OCI-LY3 (cell line): ENCODE results near the gene NEK2.
A peak's percentile ranks its signal among the peaks of the same experiment; 100 is the strongest.

ENCODE experiments used
- H2AFZ ChIP-seq: fragments of 200-600, 300-600 bp; shearing (Covaris generic); 2 replicates; pipeline ENCODE4 v1.6.0; 2014; ENCODE audit warnings: antibody characterized with exemption, low read depth, low read length
- H3K27ac ChIP-seq: fragments of 200-600, 300-600 bp; sonication (generic); 2 replicates; pipeline ENCODE4 v1.5.1; 2014; ENCODE audit warnings: mild to moderate bottlenecking, low read length, moderate library complexity, mixed read lengths
- H3K27me3 ChIP-seq: fragments of 200-600, 300-600 bp; sonication (generic); 2 replicates; pipeline ENCODE4 v1.6.1; 2014; ENCODE audit warnings: low read depth, low read length, mixed read lengths
- H3K36me3 ChIP-seq: fragments of 200-600, 300-600 bp; sonication (generic); replicated peaks from 2 replicates; pipeline ENCODE3; 2014; ENCODE audit warnings: low read depth, low read length, mixed read lengths
- H3K4me1 ChIP-seq: fragments of 300-600, 200-600 bp; sonication (generic); 2 replicates; pipeline ENCODE4 v1.6.1; 2014; ENCODE audit warnings: low read length, mixed read lengths
- H3K4me2 ChIP-seq: fragments of 200-600, 300-600 bp; sonication (generic); 2 replicates; pipeline ENCODE4 v1.6.1; 2014; ENCODE audit warnings: low read length, mixed read lengths
- H3K4me3 ChIP-seq: fragments of 300-600, 200-600 bp; sonication (generic); 2 replicates; pipeline ENCODE4 v1.5.1; 2014; ENCODE audit warnings: antibody characterized with exemption, mild to moderate bottlenecking, low read length, moderate library complexity
- H3K79me2 ChIP-seq: fragments of 300-600, 200-600 bp; shearing (Covaris generic); 2 replicates; pipeline ENCODE4 v1.6.1; 2014; ENCODE audit warnings: mild to moderate bottlenecking, low read length, mixed read lengths
- H3K9ac ChIP-seq: fragments of 300-600, 200-600 bp; shearing (Covaris generic); 2 replicates; pipeline ENCODE4 v1.6.0; 2014; ENCODE audit warnings: mild to moderate bottlenecking, low read length, moderate library complexity
- H3K9me3 ChIP-seq: fragments of 200-600, 300-600 bp; shearing (Covaris generic); 2 replicates; pipeline ENCODE4 v1.6.1; 2014; ENCODE audit warnings: low read length, mixed read lengths; ENCODE audit not compliant: insufficient read depth
- H4K20me1 ChIP-seq: fragments of 200-600, 300-600 bp; sonication (generic); 2 replicates; pipeline ENCODE4 v1.6.1; 2016; ENCODE audit warnings: low read length, mixed read lengths; ENCODE audit not compliant: insufficient read depth
- EZH2phosphoT487 ChIP-seq: fragments of 200-600 bp; shearing (Covaris generic); IDR thresholded peaks from 2 replicates; pipeline ENCODE4 v1.6.1; 2018; ENCODE audit warnings: antibody characterized with exemption, mixed run types, low read depth
- TF ChIP-seq, protein P1 (sequence below): fragments of 200-600, 300-600 bp; sonication (generic); IDR thresholded peaks from 2 replicates; pipeline ENCODE4 v1.5.1; 2014; ENCODE audit warnings: antibody characterized with exemption, low read length, low read depth

Gene NEK2

DNA sequence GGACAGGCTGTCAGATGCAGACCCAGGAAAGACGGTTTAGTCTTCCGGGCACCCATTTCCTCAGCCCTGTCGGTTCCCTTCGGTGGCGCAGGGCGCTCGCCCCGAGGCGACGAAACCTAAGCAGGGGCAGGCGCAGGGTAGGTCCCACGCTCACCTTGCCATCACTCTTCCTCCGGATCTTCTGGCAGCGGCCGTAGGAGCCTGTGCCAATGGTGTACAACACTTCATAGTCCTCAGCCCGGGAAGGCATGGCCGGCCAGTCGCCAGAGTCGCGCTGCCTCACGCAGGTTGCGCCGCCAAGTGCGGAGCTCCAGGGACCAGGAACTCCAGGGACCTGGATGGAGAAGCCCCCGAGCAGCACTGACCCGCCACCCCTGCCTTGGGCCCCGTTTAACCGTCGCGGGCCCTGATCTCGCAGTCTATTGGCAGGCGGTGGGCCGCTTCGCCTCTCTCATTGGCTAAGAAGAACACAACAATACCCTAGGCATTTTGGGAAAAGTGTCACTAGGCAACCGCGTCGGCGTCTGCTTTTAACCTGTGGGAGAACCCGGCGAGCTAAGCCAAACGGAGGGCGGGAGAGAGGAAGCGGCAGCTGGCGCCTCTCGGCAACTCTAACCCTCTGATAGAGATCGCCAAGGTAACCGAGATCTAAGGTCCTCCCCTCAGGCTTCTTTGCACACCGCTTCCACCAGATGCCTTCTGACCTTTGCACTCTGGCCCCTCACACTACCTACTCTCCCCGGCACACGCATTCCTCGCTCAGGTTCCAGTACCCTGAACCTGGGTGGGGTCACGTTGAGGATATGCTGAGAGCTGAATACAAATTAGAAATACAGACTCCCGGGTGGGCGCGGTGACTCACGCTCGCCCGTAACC lies at the start of gene NEK2:
Gene NEK2, minus strand, starts transcription at position 392 of the 876 bp plus-strand sequence. Its CDS starts 142 bp downstream, at position 250.
- H3K4me1 ChIP-seq: peaks cover 34% of the 10 kb centered on the region

DNA sequence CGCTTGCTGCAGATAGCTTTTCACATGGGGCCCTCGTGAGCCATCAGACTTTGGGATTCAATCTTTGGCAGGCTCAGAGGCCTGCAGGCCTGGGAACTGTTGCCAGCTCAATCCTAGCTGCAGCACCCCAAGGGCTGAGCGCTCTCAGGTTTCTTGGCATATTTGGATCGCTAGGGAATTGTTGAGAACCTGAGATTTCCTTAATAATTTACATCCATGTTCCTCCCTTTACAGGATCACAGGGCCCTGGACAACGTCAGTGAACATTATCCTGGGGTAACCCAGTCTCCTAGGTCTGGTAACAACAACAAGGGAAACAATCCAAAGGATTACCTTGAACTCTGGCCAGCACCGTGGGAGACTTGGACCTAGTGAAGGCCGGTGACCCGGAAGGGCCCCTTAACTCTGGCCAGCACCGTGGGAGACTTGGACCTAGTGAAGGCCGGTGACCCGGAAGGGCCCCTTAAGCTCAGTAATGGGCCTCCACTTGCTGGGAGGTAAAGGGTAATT lies 49.3 kb upstream of the NEK2 start:
- Histone ChIP-seq H3K27me3 (no peaks in the 10 kb centered on the region), H3K79me2 (no peaks in the 10 kb centered on the region), H3K9me3 (0 out of 2 replicates have a peak, but pooled peaks cover 5% of the 10 kb centered on the region), H3K36me3 (peaks cover 3% of the 10 kb centered on the region), H2AFZ (no peak overlapping the region), H3K4me3 (no peak overlapping the region), H3K27ac (no peak overlapping the region), H3K4me2 (no peak overlapping the region), H3K4me1 (peaks cover 4% of the 10 kb centered on the region; the same call in 1 of the 2 replicates), H3K9ac (no peak overlapping the region), H4K20me1 (no peaks in the 10 kb centered on the region)
- no peak for TF ChIP-seq EZH2phosphoT487
- TF ChIP-seq, protein P1, sequence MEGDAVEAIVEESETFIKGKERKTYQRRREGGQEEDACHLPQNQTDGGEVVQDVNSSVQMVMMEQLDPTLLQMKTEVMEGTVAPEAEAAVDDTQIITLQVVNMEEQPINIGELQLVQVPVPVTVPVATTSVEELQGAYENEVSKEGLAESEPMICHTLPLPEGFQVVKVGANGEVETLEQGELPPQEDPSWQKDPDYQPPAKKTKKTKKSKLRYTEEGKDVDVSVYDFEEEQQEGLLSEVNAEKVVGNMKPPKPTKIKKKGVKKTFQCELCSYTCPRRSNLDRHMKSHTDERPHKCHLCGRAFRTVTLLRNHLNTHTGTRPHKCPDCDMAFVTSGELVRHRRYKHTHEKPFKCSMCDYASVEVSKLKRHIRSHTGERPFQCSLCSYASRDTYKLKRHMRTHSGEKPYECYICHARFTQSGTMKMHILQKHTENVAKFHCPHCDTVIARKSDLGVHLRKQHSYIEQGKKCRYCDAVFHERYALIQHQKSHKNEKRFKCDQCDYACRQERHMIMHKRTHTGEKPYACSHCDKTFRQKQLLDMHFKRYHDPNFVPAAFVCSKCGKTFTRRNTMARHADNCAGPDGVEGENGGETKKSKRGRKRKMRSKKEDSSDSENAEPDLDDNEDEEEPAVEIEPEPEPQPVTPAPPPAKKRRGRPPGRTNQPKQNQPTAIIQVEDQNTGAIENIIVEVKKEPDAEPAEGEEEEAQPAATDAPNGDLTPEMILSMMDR: no peak

More for the DNA sequence above, at the start of gene NEK2:
- H3K9me3 ChIP-seq: no peaks in the 10 kb centered on the region
- H3K4me3 ChIP-seq: peak within 1 kb of the TSS; percentile 91
- no peaks in the 10 kb centered on the region for H3K27me3 ChIP-seq
- H3K4me2 ChIP-seq: peak within 1 kb of the TSS; percentile 94
- peak within 1 kb of the TSS; percentile 46 for H3K27ac ChIP-seq
- H2AFZ ChIP-seq: peak within 1 kb of the TSS; percentile 94
- peaks cover 19% of the 10 kb centered on the region for H3K36me3 ChIP-seq
- TF ChIP-seq, protein P1: no peak
- H4K20me1 ChIP-seq: no peaks in the 10 kb centered on the region
- peaks cover 5% of the 10 kb centered on the region for H3K79me2 ChIP-seq
- peak within 1 kb of the TSS; percentile 80 for H3K9ac ChIP-seq

DNA sequence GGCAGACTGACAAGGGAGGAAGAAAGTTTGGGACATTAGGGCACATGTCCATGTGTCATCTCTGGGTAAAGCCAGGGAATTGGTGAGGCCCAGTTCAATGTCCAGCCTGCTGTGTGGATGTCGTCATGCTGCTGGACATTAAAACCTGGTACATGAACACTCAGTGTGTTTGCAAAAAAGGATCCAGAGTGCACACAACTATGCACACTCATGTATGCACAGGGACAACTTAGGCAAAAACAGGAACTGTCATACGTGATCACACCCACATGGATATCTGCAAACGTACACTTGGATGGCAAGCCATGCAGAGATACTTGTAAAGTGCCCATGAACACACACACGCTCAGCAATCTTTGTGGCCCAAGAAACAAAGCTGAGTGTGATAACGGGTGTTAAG lies 47.9 kb upstream of the NEK2 start:
- no peak overlapping the region for H2AFZ ChIP-seq
- no peak overlapping the region for H3K27ac ChIP-seq
- TF ChIP-seq, protein P1: no peak
- TF ChIP-seq EZH2phosphoT487: no peak
- H3K4me3 ChIP-seq: no peak overlapping the region
- H3K9ac ChIP-seq: no peak overlapping the region
- peaks cover 4% of the 10 kb centered on the region; the same call in 1 of the 2 replicates for H3K4me1 ChIP-seq
- H3K36me3 ChIP-seq: peaks cover 3% of the 10 kb centered on the region
- no peaks in the 10 kb centered on the region for H3K27me3 ChIP-seq
- H3K9me3 ChIP-seq: 0 out of 2 replicates have a peak, but pooled peaks cover 5% of the 10 kb centered on the region
- H3K79me2 ChIP-seq: no peaks in the 10 kb centered on the region
- H4K20me1 ChIP-seq: no peaks in the 10 kb centered on the region
- H3K4me2 ChIP-seq: no peak overlapping the region
